ENCODE results near the gene CFAP157. TPM values are rescaled to one million over a fixed set of nuclear protein-coding genes. Genes with fewer than 3 reads are reported as not detected.

CFAP157 gene
- total RNA-seq, 1 experiment from 2014 or later: 0.87 TPM

DNA sequence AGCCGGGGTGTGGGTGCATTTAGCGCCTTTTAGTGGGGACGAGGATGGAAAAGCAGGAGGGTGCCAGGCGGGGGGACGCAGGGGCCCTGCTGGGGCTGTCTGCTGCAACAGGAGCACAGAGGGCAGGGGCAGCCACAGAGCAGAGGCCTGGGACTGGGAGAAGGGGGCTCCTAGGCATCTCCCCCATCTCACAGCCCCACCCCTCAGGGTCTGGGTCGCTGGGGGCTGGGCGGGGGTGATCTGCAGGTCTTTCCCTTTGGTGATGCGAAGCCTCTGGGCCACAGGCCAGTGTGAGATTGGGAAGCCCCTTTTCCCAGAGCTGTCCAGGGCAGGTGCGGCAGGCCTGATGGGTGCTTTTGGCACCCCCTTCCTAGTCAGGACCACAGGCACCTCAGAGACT is 23.5 kb downstream of the CFAP157 start:
- intact Hi-C loops (cut with micrococcal nuclease; ENCODE audit: unreplicated experiment): loop anchor here (5.0 kb wide), 1 partner anchor 138 kb away; no protein-coding TSS in a partner anchor
- Mint-ChIP-seq H3K4me3 (ENCODE audit: low read depth, unreplicated experiment) (no peak overlapping the region), H3K27ac (ENCODE audit: unreplicated experiment) (no peak overlapping the region), H3K4me1 (ENCODE audit: low read depth, unreplicated experiment) (no peaks in the 10 kb centered on the region), H3K36me3 (ENCODE audit: insufficient read depth, unreplicated experiment) (peaks cover 3% of the 10 kb centered on the region), H3K9me3 (ENCODE audit: low read depth, unreplicated experiment) (no peaks in the 10 kb centered on the region), H3K27me3 (ENCODE audit: unreplicated experiment) (no peaks in the 10 kb centered on the region)
- TF ChIP-seq, protein P1, sequence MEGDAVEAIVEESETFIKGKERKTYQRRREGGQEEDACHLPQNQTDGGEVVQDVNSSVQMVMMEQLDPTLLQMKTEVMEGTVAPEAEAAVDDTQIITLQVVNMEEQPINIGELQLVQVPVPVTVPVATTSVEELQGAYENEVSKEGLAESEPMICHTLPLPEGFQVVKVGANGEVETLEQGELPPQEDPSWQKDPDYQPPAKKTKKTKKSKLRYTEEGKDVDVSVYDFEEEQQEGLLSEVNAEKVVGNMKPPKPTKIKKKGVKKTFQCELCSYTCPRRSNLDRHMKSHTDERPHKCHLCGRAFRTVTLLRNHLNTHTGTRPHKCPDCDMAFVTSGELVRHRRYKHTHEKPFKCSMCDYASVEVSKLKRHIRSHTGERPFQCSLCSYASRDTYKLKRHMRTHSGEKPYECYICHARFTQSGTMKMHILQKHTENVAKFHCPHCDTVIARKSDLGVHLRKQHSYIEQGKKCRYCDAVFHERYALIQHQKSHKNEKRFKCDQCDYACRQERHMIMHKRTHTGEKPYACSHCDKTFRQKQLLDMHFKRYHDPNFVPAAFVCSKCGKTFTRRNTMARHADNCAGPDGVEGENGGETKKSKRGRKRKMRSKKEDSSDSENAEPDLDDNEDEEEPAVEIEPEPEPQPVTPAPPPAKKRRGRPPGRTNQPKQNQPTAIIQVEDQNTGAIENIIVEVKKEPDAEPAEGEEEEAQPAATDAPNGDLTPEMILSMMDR (IDR thresholded peaks at IDR 0.05; ENCODE audit: unreplicated experiment): no peak
- no peak for DNase-seq
- CTCF ChIA-PET: interaction anchor here (1.7 kb wide), 1 partner anchor 15 kb away, joined by 5 read pairs; the partner anchor contains the start of genes PTRH1 and TTC16
- BruUV-seq (replicated peaks): no TSS peak

GRCh38 chr9:127730799-127731410 is 24.1 kb downstream of the CFAP157 start:
- H3K27ac Mint-ChIP-seq (ENCODE audit: unreplicated experiment): no peak overlapping the region
- H3K4me1 Mint-ChIP-seq (ENCODE audit: low read depth, unreplicated experiment): no peaks in the 10 kb centered on the region
- no peaks in the 10 kb centered on the region for H3K9me3 Mint-ChIP-seq (ENCODE audit: low read depth, unreplicated experiment)
- BruUV-seq (replicated peaks): no TSS peak
- no peak overlapping the region for H3K4me3 Mint-ChIP-seq (ENCODE audit: low read depth, unreplicated experiment)
- H3K36me3 Mint-ChIP-seq (ENCODE audit: insufficient read depth, unreplicated experiment): peaks cover 6% of the 10 kb centered on the region
- H3K27me3 Mint-ChIP-seq (ENCODE audit: unreplicated experiment): peaks cover 2% of the 10 kb centered on the region
- CTCF ChIA-PET: no interaction called here
- intact Hi-C loops (cut with micrococcal nuclease; ENCODE audit: unreplicated experiment): loop anchor here (5.0 kb wide), 1 partner anchor 139 kb away; no protein-coding TSS in a partner anchor
- TF ChIP-seq, protein P1 (IDR thresholded peaks at IDR 0.05; ENCODE audit: unreplicated experiment): no peak
- no peak for DNase-seq

GRCh38 chr9:127731938-127732337 is 25.1 kb downstream of the CFAP157 start:
- DNase-seq: no peak
- H3K4me1 Mint-ChIP-seq (ENCODE audit: low read depth, unreplicated experiment): no peaks in the 10 kb centered on the region
- no peak overlapping the region for H3K4me3 Mint-ChIP-seq (ENCODE audit: low read depth, unreplicated experiment)
- peaks cover 6% of the 10 kb centered on the region for H3K36me3 Mint-ChIP-seq (ENCODE audit: insufficient read depth, unreplicated experiment)
- TF ChIP-seq, protein P1 (IDR thresholded peaks at IDR 0.05; ENCODE audit: unreplicated experiment): no peak
- CTCF ChIA-PET: no interaction called here
- no peaks in the 10 kb centered on the region for H3K9me3 Mint-ChIP-seq (ENCODE audit: low read depth, unreplicated experiment)
- intact Hi-C loops (cut with micrococcal nuclease; ENCODE audit: unreplicated experiment): loop anchor here (5.0 kb wide), 1 partner anchor 140 kb away; no protein-coding TSS in a partner anchor
- H3K27ac Mint-ChIP-seq (ENCODE audit: unreplicated experiment): no peak overlapping the region
- no TSS peak for BruUV-seq (replicated peaks)
- peaks cover 12% of the 10 kb centered on the region for H3K27me3 Mint-ChIP-seq (ENCODE audit: unreplicated experiment)

- no peaks in the 10 kb centered on the region for H3K9me3 Mint-ChIP-seq (ENCODE audit: low read depth, unreplicated experiment)
- H3K36me3 Mint-ChIP-seq (ENCODE audit: insufficient read depth, unreplicated experiment): peaks cover 6% of the 10 kb centered on the region
- no TSS peak for BruUV-seq (replicated peaks)
- no peak overlapping the region for H3K27ac Mint-ChIP-seq (ENCODE audit: unreplicated experiment)
- intact Hi-C loops (cut with micrococcal nuclease; ENCODE audit: unreplicated experiment): loop anchor here (5.0 kb wide), 1 partner anchor 140 kb away; no protein-coding TSS in a partner anchor
- CTCF ChIA-PET: no interaction called here
- H3K4me1 Mint-ChIP-seq (ENCODE audit: low read depth, unreplicated experiment): no peaks in the 10 kb centered on the region
- TF ChIP-seq, protein P1 (IDR thresholded peaks at IDR 0.05; ENCODE audit: unreplicated experiment): no peak
- H3K27me3 Mint-ChIP-seq (ENCODE audit: unreplicated experiment): peaks cover 17% of the 10 kb centered on the region
- no peak for DNase-seq
- H3K4me3 Mint-ChIP-seq (ENCODE audit: low read depth, unreplicated experiment): no peak overlapping the region
Measured at GRCh38 chr9:127732444-127732843, 25.7 kb downstream of the CFAP157 start.
